Activated CD8-positive, alpha-beta memory T cell treated with anti-CD3 and anti-CD28 coated beads for 48 hours (primary cell): ENCODE data around the gene CES1.
"Not testable (repeated sequence)": the region's sequence is repeated elsewhere in the genome, so short reads cannot be mapped to it uniquely, and the experiment has no call there.

ENCODE experiments used
- DNase-seq, 3 experiments: peaks; one replicate each; pipeline ENCODE4 v3.0.0-alpha.2; 2020; ENCODE audit warnings: low read depth in 2 of 3, low spot score in 2 of 3

Gene CES1

DNA sequence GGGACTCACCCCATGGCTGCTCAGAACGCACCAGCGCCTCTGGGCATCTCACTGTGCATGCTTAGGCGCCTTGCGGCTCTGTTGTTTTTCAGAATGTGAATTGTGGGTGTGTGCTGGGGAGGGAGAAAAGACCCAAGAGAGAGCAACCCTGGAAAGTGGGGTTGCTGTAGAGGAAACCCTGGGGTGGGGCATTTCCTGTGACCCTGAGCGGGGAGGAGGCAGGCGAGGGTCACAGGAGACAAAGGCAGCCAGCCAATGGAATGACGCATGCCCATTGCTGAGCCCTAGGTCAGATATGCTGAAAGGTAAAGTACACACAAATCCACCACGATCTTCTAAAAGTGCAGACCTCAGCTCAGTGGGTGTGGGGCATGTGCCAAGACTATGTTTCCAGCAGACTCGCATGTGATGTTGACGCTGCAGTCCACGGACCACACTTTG lies 39.9 kb downstream of the CES1 start:
- DNase-seq, result not testable (repeated sequence)

GRCh38 chr16:55791512-55791911 lies 41.4 kb downstream of the CES1 start:
- not testable (repeated sequence) for DNase-seq

DNA sequence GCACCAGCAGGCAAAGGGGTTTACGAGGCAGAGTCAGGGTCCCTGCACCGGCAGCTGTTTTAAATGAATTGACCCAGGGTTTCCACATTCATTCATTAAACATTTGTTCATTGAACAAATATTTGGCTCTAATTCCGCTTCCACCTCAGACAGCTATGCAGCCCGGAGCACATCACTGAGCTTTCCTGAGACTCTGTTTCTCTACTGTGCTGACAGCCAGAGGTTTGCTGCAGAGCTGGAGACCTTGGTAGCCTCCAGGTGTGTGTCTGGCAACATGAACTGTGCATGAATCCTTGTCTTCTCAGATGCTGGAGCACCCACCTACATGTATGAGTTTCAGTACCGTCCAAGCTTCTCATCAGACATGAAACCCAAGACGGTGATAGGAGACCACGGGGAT lies 42.7 kb downstream of the CES1 start:
- not testable (repeated sequence) for DNase-seq

- DNase-seq, result not testable (repeated sequence)
Observed at GRCh38 chr16:55782793-55783091, 50.2 kb downstream of the CES1 start.

DNA sequence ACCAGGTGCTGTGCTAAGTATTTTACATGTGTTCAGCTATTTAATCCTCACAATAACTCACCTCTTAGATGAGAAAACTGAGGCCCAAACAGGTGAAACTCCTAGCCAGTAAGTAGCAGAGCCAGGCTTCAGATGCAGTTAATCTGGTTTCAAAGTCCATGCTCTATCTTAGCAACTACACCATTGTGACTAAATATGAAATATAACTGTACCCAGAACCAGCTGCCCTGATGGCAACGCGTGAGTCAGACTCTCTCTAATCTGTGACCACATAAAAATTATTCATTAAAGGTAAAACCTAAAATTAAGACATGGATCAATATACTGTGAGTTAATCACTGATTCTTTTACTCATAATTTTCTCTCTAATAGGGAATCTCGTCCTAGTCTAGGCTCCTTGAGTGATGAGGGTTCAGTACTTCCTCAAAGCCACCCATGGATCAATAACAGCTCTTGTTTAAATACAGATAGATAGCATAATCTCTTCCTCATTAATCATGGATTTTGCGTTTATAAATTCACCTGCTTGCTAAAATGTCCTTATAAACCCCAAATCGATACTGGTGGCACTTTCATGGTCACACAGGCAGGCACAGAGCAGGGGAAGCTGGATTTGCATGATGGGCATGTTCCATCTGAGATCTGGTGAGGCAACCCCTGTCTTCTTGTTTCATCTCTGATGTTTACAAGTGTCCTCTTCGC lies 50.7 kb downstream of the CES1 start:
- DNase-seq, result not testable (repeated sequence)

DNA sequence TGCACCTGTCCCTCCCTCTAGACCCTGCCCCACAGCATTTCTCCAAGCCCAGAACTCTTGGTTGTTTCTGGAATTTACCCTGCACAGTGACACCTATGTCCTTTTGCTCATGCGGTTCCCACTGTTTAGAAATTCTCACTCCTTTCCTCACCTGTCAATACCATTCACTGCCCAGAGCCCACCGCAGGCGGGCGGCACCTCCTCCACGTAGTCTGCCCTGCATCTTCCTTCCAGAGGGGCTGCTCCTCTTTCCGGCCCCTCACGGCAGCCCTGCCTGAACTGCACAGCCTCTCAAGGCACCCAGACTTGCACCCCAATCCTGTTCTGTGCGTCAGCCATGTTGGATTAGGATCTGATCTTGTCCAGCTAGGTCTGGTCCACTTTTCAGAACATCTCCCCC lies 51.4 kb downstream of the CES1 start:
- not testable (repeated sequence) for DNase-seq

DNA sequence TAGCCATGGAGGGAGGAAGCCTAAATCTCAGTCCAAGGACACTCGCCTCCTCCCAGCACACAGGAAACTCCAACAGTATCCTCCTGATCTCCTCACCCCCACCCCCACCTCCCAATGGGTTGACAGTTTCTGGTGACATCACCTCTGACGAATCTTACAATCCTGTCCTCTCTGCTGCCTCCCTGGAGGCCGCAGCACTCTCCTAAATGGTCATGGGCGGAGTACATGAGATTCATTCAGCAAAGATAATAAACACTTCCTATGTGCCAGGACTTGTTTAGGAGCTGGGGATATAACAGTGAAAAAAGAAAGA lies 52.8 kb downstream of the CES1 start:
- not testable (repeated sequence) for DNase-seq

DNA sequence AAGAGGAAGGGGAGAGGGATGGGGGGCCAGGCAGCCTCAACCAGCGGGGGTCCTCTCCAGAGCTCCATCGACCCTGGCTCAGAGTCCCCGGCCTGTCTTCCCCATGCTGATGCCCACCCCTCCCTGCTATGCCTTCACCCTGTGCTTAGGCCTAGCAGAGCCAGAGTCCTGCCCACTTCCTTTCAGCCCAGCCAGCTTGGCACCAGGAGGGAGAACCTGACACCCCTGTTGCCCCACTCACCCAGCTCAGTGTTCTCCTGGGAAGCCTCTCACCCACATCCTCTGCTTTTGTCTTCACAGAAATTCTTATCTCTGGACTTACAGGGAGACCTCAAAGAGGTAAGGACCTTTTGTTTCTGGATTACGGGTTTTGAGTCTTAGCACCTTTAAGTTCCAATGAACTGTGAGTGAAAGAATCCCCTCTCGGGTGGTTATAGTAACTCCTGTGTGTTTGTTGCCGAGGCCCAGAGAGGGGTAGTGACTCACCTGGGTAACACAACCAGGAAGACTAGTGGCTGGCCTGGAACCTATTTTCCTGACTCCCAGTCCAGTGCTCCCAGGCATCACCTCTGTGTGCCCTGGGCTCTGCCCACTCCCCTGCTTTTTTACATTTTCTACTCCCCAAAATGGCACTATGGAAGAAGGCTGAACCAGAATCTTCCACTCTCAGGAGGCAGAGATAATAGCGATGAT lies 53.3 kb downstream of the CES1 start:
- DNase-seq, result no peak

DNA sequence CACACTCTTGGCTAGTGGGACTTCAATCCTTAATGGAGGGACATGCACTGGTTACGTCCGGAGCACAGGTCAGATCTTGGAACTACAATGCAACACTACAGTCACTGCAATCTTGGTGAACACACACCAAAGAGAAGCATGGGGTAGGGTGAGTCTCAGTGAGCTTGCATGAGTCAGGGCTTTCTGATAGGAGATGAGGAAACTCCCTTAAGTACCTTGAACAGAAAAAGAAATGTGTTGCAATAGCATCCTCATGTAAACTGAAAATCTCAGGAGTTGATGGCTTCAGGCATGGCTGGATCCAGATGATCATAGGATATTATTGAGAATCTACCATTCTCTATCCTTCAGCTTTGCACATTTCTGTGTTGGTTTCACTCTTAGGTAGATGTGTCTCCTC lies 54.1 kb downstream of the CES1 start:
- no peak for DNase-seq

DNA sequence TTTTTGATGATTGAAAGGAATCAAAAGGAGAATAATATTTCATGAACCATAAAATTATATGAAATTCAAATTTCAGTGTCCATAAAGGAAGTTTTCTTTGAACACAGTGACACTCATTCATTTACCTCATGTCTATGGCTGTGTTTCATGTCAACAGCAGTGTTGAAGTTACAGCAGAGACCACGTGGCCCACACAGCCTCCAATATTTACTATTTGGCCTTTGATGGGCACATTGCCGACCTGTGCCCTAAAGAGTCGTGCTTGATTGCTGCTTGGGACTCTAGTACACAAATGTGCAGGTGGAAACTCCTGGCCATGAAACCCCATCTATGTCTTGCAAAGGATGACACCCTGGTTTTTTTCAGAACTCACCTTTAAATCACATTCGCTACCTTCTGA lies 57.0 kb downstream of the CES1 start:
- no peak for DNase-seq

DNA sequence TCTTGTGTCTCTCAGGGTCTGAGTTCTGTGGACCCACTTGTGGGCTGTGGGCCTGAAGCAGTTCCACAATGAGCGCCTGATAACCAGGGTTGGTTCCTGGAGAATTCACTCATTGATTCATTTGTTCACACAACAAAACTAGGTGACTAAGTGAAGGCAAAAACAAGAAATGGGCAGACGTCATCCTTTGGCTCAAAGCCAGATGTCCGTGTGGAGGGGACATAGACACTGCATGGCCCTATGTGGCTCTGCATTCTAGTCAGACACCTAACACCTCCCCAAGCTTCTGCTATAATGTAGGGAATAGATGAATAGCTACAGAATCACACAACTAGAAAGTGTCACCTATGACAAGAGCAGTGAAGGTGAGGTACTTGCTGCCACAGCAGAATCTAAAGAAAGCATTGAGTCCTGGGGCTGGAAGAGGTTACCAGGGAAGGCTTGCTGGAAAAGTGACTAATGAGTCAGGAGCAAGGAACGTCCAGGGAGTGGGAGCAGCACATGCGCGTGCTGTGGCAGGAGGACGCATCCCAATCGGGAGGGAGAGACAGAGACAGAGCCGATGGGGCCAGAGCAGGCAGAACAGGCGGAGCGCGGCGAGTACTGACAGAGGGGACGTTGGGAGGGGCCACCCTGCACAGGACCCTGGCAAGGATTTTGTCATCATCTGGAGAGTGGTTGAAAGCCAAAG lies 58.9 kb downstream of the CES1 start:
- no peak for DNase-seq

DNA sequence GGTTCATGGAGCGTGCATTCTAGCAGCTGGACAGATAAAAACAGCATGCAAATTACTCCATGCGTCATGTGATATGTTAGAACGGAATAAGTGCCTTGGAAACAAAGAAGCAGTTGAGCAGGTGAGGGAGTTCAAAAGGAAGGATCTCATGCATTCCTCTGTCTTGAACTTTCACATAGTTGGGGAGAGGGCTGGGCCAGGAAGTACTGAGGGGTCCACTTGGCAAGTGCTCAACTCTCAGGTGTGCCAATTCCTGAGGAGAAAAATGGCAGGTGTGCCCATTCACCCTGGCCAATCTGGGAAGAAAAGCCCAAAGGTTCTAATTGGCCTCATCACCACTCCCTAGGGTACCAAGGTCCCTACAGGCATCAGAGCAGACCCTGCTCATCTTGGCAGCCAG lies 67.7 kb downstream of the CES1 start:
- DNase-seq, result no peak

- no peak for DNase-seq
Observed at GRCh38 chr16:55760310-55761001, 72.4 kb downstream of the CES1 start.

DNA sequence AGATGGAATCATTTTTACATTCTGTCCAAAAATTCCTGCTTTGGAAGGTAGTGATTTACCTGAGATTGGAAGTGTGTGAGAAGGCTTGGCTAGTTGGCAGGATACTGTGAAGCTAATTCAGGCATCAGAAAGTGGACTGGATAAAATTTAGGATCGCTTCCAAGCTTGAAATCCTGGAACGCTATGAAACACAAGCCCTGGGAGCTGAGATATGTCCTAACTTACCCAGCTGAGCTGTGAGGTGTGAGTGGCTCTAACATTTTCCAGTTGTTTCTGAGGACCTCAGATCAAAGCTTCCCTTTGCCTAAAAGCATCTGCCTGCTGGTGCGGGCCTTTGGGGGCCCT lies 73.0 kb downstream of the CES1 start:
- DNase-seq, result not testable (repeated sequence)

GRCh38 chr16:55757595-55758527 lies 75.0 kb downstream of the CES1 start:
- not testable (repeated sequence) for DNase-seq

- DNase-seq, result no peak
Observed at GRCh38 chr16:55756963-55757362, 75.9 kb downstream of the CES1 start.

- no peak for DNase-seq
Observed at GRCh38 chr16:55754056-55754455, 78.8 kb downstream of the CES1 start.

DNA sequence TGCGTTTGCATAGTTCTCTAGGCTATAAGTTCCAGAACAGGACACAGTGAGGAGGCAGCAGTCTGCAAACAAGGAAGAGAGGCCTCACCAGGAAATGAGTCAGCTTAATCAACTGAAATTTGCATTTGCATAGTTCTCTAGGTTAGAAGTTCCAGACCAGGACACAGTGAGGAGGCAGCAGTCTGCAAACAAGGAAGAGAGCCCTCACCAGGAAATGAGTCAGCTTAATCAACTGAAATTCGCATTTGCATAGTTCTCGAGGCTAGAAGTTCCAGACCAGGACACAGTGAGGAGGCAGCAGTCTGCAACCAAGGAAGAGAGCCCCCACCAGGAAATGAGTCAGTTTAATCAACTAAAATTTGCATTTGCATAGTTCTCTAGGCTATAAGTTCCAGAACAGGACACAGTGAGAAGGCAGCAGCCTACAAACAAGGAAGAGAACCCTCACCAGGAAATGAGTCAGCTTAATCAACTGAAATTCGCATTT lies 79.7 kb downstream of the CES1 start:
- DNase-seq, result not testable (repeated sequence)
